IPS-18c (cell line): ENCODE measurements around the gene MAPK10.
"Not testable (repeated sequence)": the region's sequence is repeated elsewhere in the genome, so short reads cannot be mapped to it uniquely, and the experiment has no call there.

ENCODE experiments used
- H3K4me3 ChIP-seq: 2 replicates; pipeline ENCODE4 v1.7.0; 2013; ENCODE audit warnings: low read depth, mild to moderate bottlenecking, low read length, moderate library complexity; ENCODE audit not compliant: insufficient read depth
- H3K9me3 ChIP-seq: one replicate; pipeline ENCODE4 v1.6.1; 2013; ENCODE audit warnings: mild to moderate bottlenecking, low read length, moderate library complexity; ENCODE audit not compliant: control insufficient read depth, insufficient read depth

Gene MAPK10

GRCh38 chr4:86007042-86007441 is 352.8 kb downstream of the MAPK10 start:
- no peaks in the 10 kb centered on the region for H3K9me3 ChIP-seq
- H3K4me3 ChIP-seq = no peak overlapping the region

GRCh38 chr4:86006057-86006456 is 353.8 kb downstream of the MAPK10 start:
- H3K9me3 ChIP-seq = no peaks in the 10 kb centered on the region

GRCh38 chr4:86004030-86004429 is 355.8 kb downstream of the MAPK10 start:
- Histone ChIP-seq H3K9me3 (no peaks in the 10 kb centered on the region), H3K4me3 (no peak overlapping the region)

More at GRCh38 chr4:86006057-86006456, 353.8 kb downstream of the MAPK10 start:
- H3K4me3 ChIP-seq = no peak overlapping the region

- H3K4me3 ChIP-seq = no peak overlapping the region
- no peaks in the 10 kb centered on the region for H3K9me3 ChIP-seq
Measured at GRCh38 chr4:86001591-86001990, 358.3 kb downstream of the MAPK10 start.

GRCh38 chr4:85995361-85995760 is 364.5 kb downstream of the MAPK10 start:
- Histone ChIP-seq H3K9me3 (no peaks in the 10 kb centered on the region), H3K4me3 (no peak overlapping the region)

GRCh38 chr4:85994576-85994975 is 365.3 kb downstream of the MAPK10 start:
- Histone ChIP-seq H3K4me3 (no peak overlapping the region), H3K9me3 (no peaks in the 10 kb centered on the region)

GRCh38 chr4:85993641-85994040 is 366.2 kb downstream of the MAPK10 start:
- no peak overlapping the region for H3K4me3 ChIP-seq
- H3K9me3 ChIP-seq = no peaks in the 10 kb centered on the region

- Histone ChIP-seq H3K4me3 (no peak overlapping the region), H3K9me3 (no peaks in the 10 kb centered on the region)
Measured at GRCh38 chr4:85986266-85986665, 373.6 kb downstream of the MAPK10 start.

GRCh38 chr4:85979276-85979675 is 380.6 kb downstream of the MAPK10 start:
- H3K9me3 ChIP-seq = no peaks in the 10 kb centered on the region
- H3K4me3 ChIP-seq = no peak overlapping the region

- Histone ChIP-seq H3K9me3 (no peaks in the 10 kb centered on the region), H3K4me3 (no peak overlapping the region)
Measured at GRCh38 chr4:85970535-85970934, 389.3 kb downstream of the MAPK10 start.

GRCh38 chr4:85968945-85969819 is 390.7 kb downstream of the MAPK10 start:
- Histone ChIP-seq H3K9me3 (no peaks in the 10 kb centered on the region), H3K4me3 (no peak overlapping the region)

GRCh38 chr4:85967872-85968271 is 392.0 kb downstream of the MAPK10 start:
- H3K9me3 ChIP-seq = no peaks in the 10 kb centered on the region
- H3K4me3 ChIP-seq = no peak overlapping the region

GRCh38 chr4:85966373-85966772 is 393.5 kb downstream of the MAPK10 start:
- no peak overlapping the region for H3K4me3 ChIP-seq
- no peaks in the 10 kb centered on the region for H3K9me3 ChIP-seq

GRCh38 chr4:85965529-85965928 is 394.3 kb downstream of the MAPK10 start:
- no peaks in the 10 kb centered on the region for H3K9me3 ChIP-seq
- H3K4me3 ChIP-seq = no peak overlapping the region

- H3K4me3 ChIP-seq, H3K9me3 ChIP-seq: not testable (repeated sequence)
Measured at GRCh38 chr4:85965017-85965416, 394.8 kb downstream of the MAPK10 start.

GRCh38 chr4:85964298-85964697 is 395.6 kb downstream of the MAPK10 start:
- Histone ChIP-seq H3K4me3 (no peak overlapping the region), H3K9me3 (no peaks in the 10 kb centered on the region)

GRCh38 chr4:85963231-85963630 is 396.6 kb downstream of the MAPK10 start:
- no peak overlapping the region for H3K4me3 ChIP-seq
- no peaks in the 10 kb centered on the region for H3K9me3 ChIP-seq

- H3K4me3 ChIP-seq = no peak overlapping the region
- no peaks in the 10 kb centered on the region for H3K9me3 ChIP-seq
Measured at GRCh38 chr4:85961887-85962286, 398.0 kb downstream of the MAPK10 start.
